Left lung (tissue), 10 donors: ENCODE data around the gene CHML. TPM values are rescaled to one million over a fixed set of nuclear protein-coding genes. Genes with fewer than 3 reads are reported as not detected.
"Not testable (repeated sequence)": the region's sequence is repeated elsewhere in the genome, so short reads cannot be mapped to it uniquely, and the experiment has no call there.

Experiments used
- ATAC-seq: fragments of 200-7000 bp; cut with Tn5 transposase; one replicate; pipeline ENCODE4 v1.9.1; 2020; ENCODE audit warnings: moderate library complexity
- DNase-seq, 4 donors: peaks; one replicate each; pipeline ENCODE4 v3.0.0-alpha.2; 2013 to 2020
- H3K27ac ChIP-seq, 2 donors: fragments of 200-600 bp; sonication (generic) in 1 of 2; one replicate each; pipeline versions ENCODE4 v1.5.0 to v1.8.0; 2020 to 2021
- H3K27me3 ChIP-seq, 2 donors: fragments of 200-600 bp; sonication (generic) in 1 of 2; one replicate each; pipeline versions ENCODE4 v1.5.0 to v1.8.0; 2020 to 2021
- H3K36me3 ChIP-seq, 2 donors: fragments of 200-600 bp; sonication (generic) in 1 of 2; one replicate each; pipeline versions ENCODE4 v1.5.0 to v1.8.0; 2020 to 2021
- H3K4me1 ChIP-seq, 2 donors: fragments of 200-600 bp; one replicate each; pipeline ENCODE4 v1.8.0; 2021
- H3K4me3 ChIP-seq, 2 donors: fragments of 200-600 bp; sonication (generic) in 1 of 2; one replicate each; pipeline versions ENCODE4 v1.5.0 to v1.8.0; 2020 to 2021; ENCODE audit warnings: mild to moderate bottlenecking in 1 of 2
- H3K9me3 ChIP-seq, 2 donors: fragments of 200-600 bp; sonication (generic) in 1 of 2; one replicate each; pipeline versions ENCODE4 v1.5.0 to v1.8.0; 2020 to 2021
- CTCF ChIP-seq, 2 donors: fragments of 200-600 bp; sonication (generic) in 1 of 2; IDR thresholded peaks; one replicate each; pipeline versions ENCODE4 v1.5.0 to v1.8.0; 2021; ENCODE audit warnings: antibody characterized with exemption in 2 of 2
- intact Hi-C, 2 donors: fragments of 100-400 bp; cut with DNase I; formaldehyde crosslinking; loops; one replicate each; pipeline versions ENCODE4 v1.11.2 to v1.14.2; 2022
- polyA plus RNA-seq, 6 donors: library from polyadenylated mRNA; unstranded; fragments of 120-200 nt; gene quantifications; one replicate each; pipeline ENCODE4 v1.2.1, GENCODE V29; 2013; ENCODE audit not compliant: insufficient read length in 6 of 6
- total RNA-seq, 2 donors: library from RNA; stranded (reverse); fragmentation: NEBNext Ultra II Directional; extraction: Animal tissue kit (Norgen Biotek cat#: 25700); gene quantifications; one replicate each; pipeline ENCODE4 v1.2.1, GENCODE V29; 2021
- donor health status: DM: no; HTN: yes; CAD: no.
- donor health status: DM: no; HTN: no; CAD: no.

CHML gene
- total and polyA plus RNA-seq, 8 donors: 9.8 to 27.6 (median 22.2) TPM

GRCh38 chr1:241682921-241683320, 42.8 kb upstream of the CHML start:
- intact Hi-C loops: no loop called here
- Histone ChIP-seq H3K36me3 (no peaks in the 10 kb centered on the region), H3K9me3 (no peaks in the 10 kb centered on the region), H3K4me1 (no peaks in the 10 kb centered on the region), H3K4me3 (no peak overlapping the region), H3K27me3 (peaks cover 0 to 6% of the 10 kb centered on the region in 2 donors), H3K27ac (no peak overlapping the region)
- TF ChIP-seq CTCF (IDR thresholded peaks at IDR 0.05): no peak
- ATAC-seq: no peak
- no peak for DNase-seq

- DNase-seq, H3K4me1 ChIP-seq, intact Hi-C loops, H3K27me3 ChIP-seq, H3K36me3 ChIP-seq, ATAC-seq, H3K4me3 ChIP-seq, H3K27ac ChIP-seq, H3K9me3 ChIP-seq: not testable (repeated sequence)
These were observed 41.8 kb upstream of the CHML start for GRCh38 chr1:241681861-241682448.

GRCh38 chr1:241679961-241680360, 39.8 kb upstream of the CHML start:
- Histone ChIP-seq H3K4me3 (no peak overlapping the region), H3K27ac (no peak overlapping the region), H3K36me3 (no peaks in the 10 kb centered on the region), H3K9me3 (no peaks in the 10 kb centered on the region), H3K4me1 (no peaks in the 10 kb centered on the region), H3K27me3 (no peaks in the 10 kb centered on the region)
- no peak for DNase-seq
- intact Hi-C loops: no loop called here
- TF ChIP-seq CTCF (IDR thresholded peaks at IDR 0.05): no peak
- no peak for ATAC-seq

GRCh38 chr1:241679404-241679803, 39.2 kb upstream of the CHML start:
- no peak for DNase-seq
- no peak for ATAC-seq
- Histone ChIP-seq H3K4me1 (no peaks in the 10 kb centered on the region), H3K4me3 (no peak overlapping the region), H3K36me3 (no peaks in the 10 kb centered on the region), H3K27ac (no peak overlapping the region), H3K27me3 (no peaks in the 10 kb centered on the region), H3K9me3 (no peaks in the 10 kb centered on the region)
- no peak for TF ChIP-seq CTCF (IDR thresholded peaks at IDR 0.05)
- intact Hi-C loops: no loop called here

- no peak overlapping the region for H3K4me3 ChIP-seq
- H3K9me3 ChIP-seq: no peaks in the 10 kb centered on the region
- no peaks in the 10 kb centered on the region for H3K27me3 ChIP-seq
- ATAC-seq (no peak), DNase-seq (no peak)
- H3K27ac ChIP-seq: no peak overlapping the region
- no peaks in the 10 kb centered on the region for H3K36me3 ChIP-seq
- no peak for TF ChIP-seq CTCF (IDR thresholded peaks at IDR 0.05)
- no peaks in the 10 kb centered on the region for H3K4me1 ChIP-seq
- intact Hi-C loops: no loop called here
These were observed 38.4 kb upstream of the CHML start for GRCh38 chr1:241678536-241678935.

- no peaks in the 10 kb centered on the region for H3K4me1 ChIP-seq
- intact Hi-C loops: no loop called here
These were observed 37.0 kb upstream of the CHML start for GRCh38 chr1:241677201-241677600.

More at GRCh38 chr1:241677201-241677600, 37.0 kb upstream of the CHML start:
- H3K4me3 ChIP-seq: no peak overlapping the region
- DNase-seq (no peak), ATAC-seq (no peak)
- no peak for TF ChIP-seq CTCF (IDR thresholded peaks at IDR 0.05)
- no peaks in the 10 kb centered on the region for H3K9me3 ChIP-seq
- no peaks in the 10 kb centered on the region for H3K27me3 ChIP-seq
- no peak overlapping the region for H3K27ac ChIP-seq
- H3K36me3 ChIP-seq: no peaks in the 10 kb centered on the region
